ENCODE data around the gene SLFN12L. TPM values are rescaled to one million over a fixed set of nuclear protein-coding genes. Genes with fewer than 3 reads are reported as not detected.

The SLFN12L gene
- total and polyA plus RNA-seq, 9 of the 15 experiments (the other 6 are each of a cell fraction or from before 2014, with no cell fraction given) = 0.04 to 0.31 (median 0.08) TPM; not detected in 3

GRCh38 chr17:35536664-35537171 lies 760 bp downstream of the SLFN12L start:
- Histone ChIP-seq H3K27ac (ENCODE audit: extremely low read depth, low read depth, low read length) (no peak overlapping the region), H3K36me3 (ENCODE audit: control insufficient read depth, insufficient read depth, low read length) (no peaks in the 10 kb centered on the region), H3K4me1 (replicated peaks in 1 of 2; ENCODE audit: control insufficient read depth in 2 of 2, insufficient read depth in 2 of 2, low read length in 2 of 2) (peaks cover 10 to 36% of the 10 kb centered on the region in 2 experiments; a peak in 3 of 5 replicates), H3K9me1 (ENCODE audit: control insufficient read depth, insufficient read depth, low read length) (no peaks in the 10 kb centered on the region), H3K9ac (ENCODE audit: insufficient read depth in 1 of 2, low read depth in 2 of 2, low read length in 2 of 2) (no peak overlapping the region), H3K79me2 (ENCODE audit: control insufficient read depth, insufficient read depth, low read length) (no peaks in the 10 kb centered on the region), H3K4me3 (no peak overlapping the region), H3K9me3 (replicated peaks; ENCODE audit: control insufficient read depth, insufficient read depth, low read depth, low read length) (no peaks in the 10 kb centered on the region), H3K27me3 (ENCODE audit: control insufficient read depth in 2 of 2, insufficient read depth in 2 of 2, low read length in 2 of 2) (no peaks in the 10 kb centered on the region), H4K20me1 (replicated peaks; ENCODE audit: control insufficient read depth, insufficient read depth, low read length) (no peaks in the 10 kb centered on the region), H2AFZ (ENCODE audit: low read depth, low read length) (0 out of 2 replicates have a peak overlapping the region, but pooled peaks have one; percentile 12), H3K4me2 (ENCODE audit: insufficient read depth, low read length) (no peak overlapping the region)
- POLR2A ChIA-PET = interaction anchor here (0.6 to 1.3 kb wide), 2 partner anchors 42 to 71 kb away, joined by 3 to 4 read pairs; partner anchors contain the start of gene PEX12
- BruUV-seq (replicated peaks) = no TSS peak
- 57% methylated on average over 13 of the region's 13 CpGs for WGBS (ENCODE audit: insufficient coverage, low coverage, missing lambda C conversion rate)
- CTCF ChIA-PET (ENCODE audit: low intra/inter-chr PET ratio) = no interaction called here
- ATAC-seq (peak; percentile 18; the same call in 1 of the 3 replicates), DNase-seq (ENCODE audit: extremely low read depth in 1 of 4, low spot score in 3 of 4) (no peak), FAIRE-seq (no peak)
- intact Hi-C loops (cut with micrococcal nuclease) = loop anchor here (5.0 to 10.0 kb wide), 4 partner anchors 62 to 392 kb away; partner anchors contain the start of genes NLE1, SLFN12 and UNC45B
- no peak for TF ChIP-seq ZNF197 (CRISPR knock-in tag; IDR thresholded peaks at IDR 0.05; ENCODE audit: low read depth)
- no peak for TF ChIP-seq NFRKB (IDR thresholded peaks at IDR 0.05; ENCODE audit: low read depth)
- TF ChIP-seq CEBPG (CRISPR knock-in tag; IDR thresholded peaks at IDR 0.05) = no peak
- peak; percentile 72 to 79 for TF ChIP-seq CEBPG (tag; conservative IDR thresholded peaks at IDR 0.05 in 1 of 2, IDR thresholded peaks at IDR 0.05 in 1 of 2)
- TF ChIP-seq ZC3H8 (IDR thresholded peaks at IDR 0.05) = no peak
- TF ChIP-seq ZNF583 (CRISPR knock-in tag; IDR thresholded peaks at IDR 0.05) = no peak
- no peak for TF ChIP-seq HMGN3 (IDR thresholded peaks at IDR 0.05; ENCODE audit: borderline replicate concordance, extremely low read depth, insufficient read length, low read depth, low read length)
- peak; percentile 78 for TF ChIP-seq CEBPB (tag; IDR thresholded peaks at IDR 0.05)
- peak; percentile 78 for TF ChIP-seq ATF3 (IDR thresholded peaks at IDR 0.05)
- TF ChIP-seq ATF3 (CRISPR knock-in tag; conservative IDR thresholded peaks at IDR 0.05) = no peak
- TF ChIP-seq SMARCA5 (IDR thresholded peaks at IDR 0.05) = no peak; the same call in 1 of the 2 replicates
- in situ Hi-C loops (cut with MboI) = loop anchor here (5.0 kb wide), 2 partner anchors 224 to 364 kb away; no protein-coding TSS in a partner anchor

All from K562 (cell line).